Naive thymus-derived CD8-positive, alpha-beta T cell (primary cell): ENCODE measurements around the gene SLK. TPM values are rescaled to one million over a fixed set of nuclear protein-coding genes. Genes with fewer than 3 reads are reported as not detected.
A peak's percentile ranks its signal among the peaks of the same experiment; 100 is the strongest.

ENCODE experiments used
- ATAC-seq, 2 donors: fragments of 150-1000 bp; cut with Tn5 transposase in 1 of 2; sonication (Bioruptor Pico), chemical (Tn5 transposase) in 1 of 2; 1 replicate in 1 of 2; 2 replicates in 1 of 2; pipeline ENCODE4 v1.10.0; 2021; ENCODE audit warnings: mild to moderate bottlenecking in 2 of 2, moderate library complexity in 2 of 2
- POLR2A ChIA-PET: fragments of 350-600 bp; sonication (Branson Sonifier 250); formaldehyde crosslinking; loops from one replicate; lab custom pipeline; 2021; ENCODE audit warnings: antibody characterized with exemption; lab: Charles Lee
- DNase-seq, 10 donors: peaks; one replicate each; pipeline versions ENCODE4 v3.0.0 to v3.0.0-alpha.2; 2020 to 2022
- H3K27ac Mint-ChIP-seq, 10 donors: one replicate each; pipeline ENCODE4 v1.8.0; 2020 to 2022; ENCODE audit warnings: mild to moderate bottlenecking in 10 of 10, mixed read lengths in 10 of 10, moderate library complexity in 4 of 10, inconsistent platforms in 1 of 10
- H3K27me3 Mint-ChIP-seq, 5 donors: one replicate each; pipeline ENCODE4 v1.8.0; 2021 to 2022; ENCODE audit warnings: mixed read lengths in 5 of 5
- H3K36me3 Mint-ChIP-seq, 3 donors: one replicate each; pipeline ENCODE4 v1.8.0; 2020 to 2022; ENCODE audit warnings: mixed read lengths in 3 of 3, mild to moderate bottlenecking in 2 of 3, inconsistent platforms in 1 of 3
- H3K4me1 Mint-ChIP-seq, 4 donors: one replicate each; pipeline ENCODE4 v1.8.0; 2021 to 2022; ENCODE audit warnings: mixed read lengths in 4 of 4
- H3K4me3 Mint-ChIP-seq, 10 donors: one replicate each; pipeline ENCODE4 v1.8.0; 2020 to 2022; ENCODE audit warnings: mild to moderate bottlenecking in 10 of 10, mixed read lengths in 10 of 10, moderate library complexity in 6 of 10, inconsistent platforms in 1 of 10
- H3K9me3 Mint-ChIP-seq, 9 donors: one replicate each; pipeline ENCODE4 v1.8.0; 2020 to 2022; ENCODE audit warnings: mixed read lengths in 9 of 9, mild to moderate bottlenecking in 3 of 9, inconsistent platforms in 1 of 9, moderate library complexity in 1 of 9
- polyA plus RNA-seq, 3 donors: library from polyadenylated mRNA; unstranded; fragments of 300-500 nt; fragmentation: Illumina TruSeq; gene quantifications; one replicate each; pipeline ENCODE4 v1.2.3, GENCODE V29; 2021
- total RNA-seq, 8 experiments: library from RNA in 2 of 8; stranded (reverse) in 2 of 8; gene quantifications; one replicate each; pipeline ENCODE4 v1.2.3 and lab custom pipeline; 2021 to 2026

SLK gene
- total and polyA plus RNA-seq, 5 experiments from 2014 or later: 5.0 to 36.6 (median 12.7) TPM

- peaks cover 0 to 7% (median 3%) of the 10 kb centered on the region in 4 donors for H3K4me1 Mint-ChIP-seq
- POLR2A ChIA-PET: interaction anchor here (0.6 to 0.7 kb wide), 2 partner anchors 38 to 63 kb away, joined by 5 to 8 read pairs; no protein-coding TSS in a partner anchor
- H3K9me3 Mint-ChIP-seq: no peaks in the 10 kb centered on the region
- H3K27ac Mint-ChIP-seq: peak overlapping the region in 3 of 10 donors; percentile 28 to 66 (median 40)
- no peaks in the 10 kb centered on the region for H3K27me3 Mint-ChIP-seq
- H3K36me3 Mint-ChIP-seq: peaks cover 7 to 71% (median 10%) of the 10 kb centered on the region in 3 donors
- no peak overlapping the region for H3K4me3 Mint-ChIP-seq
- ATAC-seq (no peak), DNase-seq (no peak)
These were observed 62.0 kb downstream of the SLK start for GRCh38 chr10:104028823-104029520.

- POLR2A ChIA-PET: no interaction called here
- H3K9me3 Mint-ChIP-seq: no peaks in the 10 kb centered on the region
- peaks cover 0 to 5% (median 3%) of the 10 kb centered on the region in 4 donors for H3K4me1 Mint-ChIP-seq
- H3K27me3 Mint-ChIP-seq: no peaks in the 10 kb centered on the region
- peaks cover 4 to 66% (median 7%) of the 10 kb centered on the region in 3 donors for H3K36me3 Mint-ChIP-seq
- DNase-seq: no peak
- no peak for ATAC-seq
- peak overlapping the region in 1 of 10 donors; percentile 66 for H3K27ac Mint-ChIP-seq
- no peak overlapping the region for H3K4me3 Mint-ChIP-seq
These were observed 62.6 kb downstream of the SLK start for GRCh38 chr10:104029521-104029860.

GRCh38 chr10:104031631-104032030 lies 64.7 kb downstream of the SLK start:
- Mint-ChIP-seq H3K9me3 (no peaks in the 10 kb centered on the region), H3K4me3 (no peak overlapping the region), H3K27ac (peak overlapping the region in 2 of 10 donors; percentile 3 to 39), H3K4me1 (peaks cover 0 to 8% (median 3%) of the 10 kb centered on the region in 4 donors), H3K27me3 (no peaks in the 10 kb centered on the region), H3K36me3 (peaks cover 0 to 46% (median 7%) of the 10 kb centered on the region in 3 donors)
- POLR2A ChIA-PET: no interaction called here
- ATAC-seq (no peak), DNase-seq (no peak)

GRCh38 chr10:104032144-104032775 lies 65.3 kb downstream of the SLK start:
- DNase-seq (no peak), ATAC-seq (no peak)
- Mint-ChIP-seq H3K4me3 (no peak overlapping the region), H3K4me1 (peaks cover 0 to 8% (median 3%) of the 10 kb centered on the region in 4 donors), H3K27me3 (no peaks in the 10 kb centered on the region), H3K9me3 (no peaks in the 10 kb centered on the region), H3K36me3 (peaks cover 0 to 42% (median 4%) of the 10 kb centered on the region in 3 donors), H3K27ac (peak overlapping the region in 4 of 10 donors; percentile 17 to 58 (median 44))
- POLR2A ChIA-PET: no interaction called here

- no peak for DNase-seq
- no peaks in the 10 kb centered on the region for H3K27me3 Mint-ChIP-seq
- H3K27ac Mint-ChIP-seq: peak overlapping the region in 3 of 10 donors; percentile 37 to 84 (median 52)
- H3K4me3 Mint-ChIP-seq: no peak overlapping the region
- POLR2A ChIA-PET: no interaction called here
- peaks cover 0 to 32% (median 4%) of the 10 kb centered on the region in 3 donors for H3K36me3 Mint-ChIP-seq
- ATAC-seq: no peak
- no peaks in the 10 kb centered on the region for H3K9me3 Mint-ChIP-seq
- H3K4me1 Mint-ChIP-seq: peaks cover 0 to 5% (median 3%) of the 10 kb centered on the region in 4 donors
These were observed 66.5 kb downstream of the SLK start for GRCh38 chr10:104033401-104033930.

GRCh38 chr10:104033966-104034365 lies 67.0 kb downstream of the SLK start:
- no peaks in the 10 kb centered on the region for H3K9me3 Mint-ChIP-seq
- ATAC-seq (no peak), DNase-seq (no peak)
- no peaks in the 10 kb centered on the region for H3K27me3 Mint-ChIP-seq
- H3K27ac Mint-ChIP-seq: peak overlapping the region in 2 of 10 donors; percentile 52 to 84
- H3K36me3 Mint-ChIP-seq: peaks cover 0 to 28% (median 4%) of the 10 kb centered on the region in 3 donors
- POLR2A ChIA-PET: no interaction called here
- H3K4me3 Mint-ChIP-seq: no peak overlapping the region
- peaks cover 0 to 5% (median 3%) of the 10 kb centered on the region in 4 donors for H3K4me1 Mint-ChIP-seq

- H3K4me3 Mint-ChIP-seq: no peak overlapping the region
- H3K4me1 Mint-ChIP-seq: peaks cover 0 to 5% (median 3%) of the 10 kb centered on the region in 4 donors
- H3K27me3 Mint-ChIP-seq: no peaks in the 10 kb centered on the region
- no peak for DNase-seq
- no peak overlapping the region for H3K27ac Mint-ChIP-seq
- ATAC-seq: no peak
- peaks cover 0 to 21% (median 2%) of the 10 kb centered on the region in 3 donors for H3K36me3 Mint-ChIP-seq
- POLR2A ChIA-PET: no interaction called here
- no peaks in the 10 kb centered on the region for H3K9me3 Mint-ChIP-seq
These were observed 67.7 kb downstream of the SLK start for GRCh38 chr10:104034401-104035193.

GRCh38 chr10:104035194-104036068 lies 68.5 kb downstream of the SLK start:
- H3K4me3 Mint-ChIP-seq: no peak overlapping the region
- peak overlapping the region in 1 of 10 donors; percentile 25 for H3K27ac Mint-ChIP-seq
- no peaks in the 10 kb centered on the region for H3K9me3 Mint-ChIP-seq
- H3K36me3 Mint-ChIP-seq: peaks cover 0 to 17% (median 0%) of the 10 kb centered on the region in 3 donors
- DNase-seq: no peak
- ATAC-seq: no peak
- POLR2A ChIA-PET: no interaction called here
- H3K27me3 Mint-ChIP-seq: no peaks in the 10 kb centered on the region
- H3K4me1 Mint-ChIP-seq: peaks cover 0 to 5% (median 3%) of the 10 kb centered on the region in 4 donors

GRCh38 chr10:104036069-104036384 lies 69.1 kb downstream of the SLK start:
- peaks cover 0 to 5% (median 3%) of the 10 kb centered on the region in 4 donors for H3K4me1 Mint-ChIP-seq
- no peaks in the 10 kb centered on the region for H3K27me3 Mint-ChIP-seq
- no peaks in the 10 kb centered on the region for H3K9me3 Mint-ChIP-seq
- no peak overlapping the region for H3K27ac Mint-ChIP-seq
- no peak for ATAC-seq
- peaks cover 0 to 15% (median 0%) of the 10 kb centered on the region in 3 donors for H3K36me3 Mint-ChIP-seq
- no peak overlapping the region for H3K4me3 Mint-ChIP-seq
- DNase-seq: no peak
- POLR2A ChIA-PET: no interaction called here

GRCh38 chr10:104036518-104037260 lies 69.7 kb downstream of the SLK start:
- no peak for DNase-seq
- POLR2A ChIA-PET: interaction anchor here (0.6 kb wide), 1 partner anchor 128 kb away, joined by 4 read pairs; no protein-coding TSS in a partner anchor
- H3K9me3 Mint-ChIP-seq: no peaks in the 10 kb centered on the region
- H3K27me3 Mint-ChIP-seq: no peaks in the 10 kb centered on the region
- ATAC-seq: no peak
- H3K4me3 Mint-ChIP-seq: no peak overlapping the region
- peaks cover 0 to 10% (median 0%) of the 10 kb centered on the region in 3 donors for H3K36me3 Mint-ChIP-seq
- no peak overlapping the region for H3K27ac Mint-ChIP-seq
- peaks cover 0 to 5% (median 1%) of the 10 kb centered on the region in 4 donors for H3K4me1 Mint-ChIP-seq

- H3K27ac Mint-ChIP-seq: no peak overlapping the region
- POLR2A ChIA-PET: interaction anchor here (0.6 kb wide), 1 partner anchor 129 kb away, joined by 4 read pairs; no protein-coding TSS in a partner anchor
- H3K36me3 Mint-ChIP-seq: peaks cover 0 to 5% (median 0%) of the 10 kb centered on the region in 3 donors
- ATAC-seq (no peak), DNase-seq (no peak)
- peaks cover 0 to 5% (median under 1%) of the 10 kb centered on the region in 4 donors for H3K4me1 Mint-ChIP-seq
- no peaks in the 10 kb centered on the region for H3K9me3 Mint-ChIP-seq
- H3K4me3 Mint-ChIP-seq: no peak overlapping the region
- peaks cover 0 to 3% (median 0%) of the 10 kb centered on the region in 5 donors for H3K27me3 Mint-ChIP-seq
These were observed 70.5 kb downstream of the SLK start for GRCh38 chr10:104037261-104037951.
